Left renal cortex interstitium (tissue), 4 donors: ENCODE measurements around the gene ARID1B. TPM values are rescaled to one million over a fixed set of nuclear protein-coding genes. Genes with fewer than 3 reads are reported as not detected.

Source experiments
- DNase-seq, 4 donors: peaks; one replicate each; pipeline ENCODE4 v3.0.0-alpha.2; 2013; ENCODE audit warnings: low read depth in 4 of 4, low spot score in 2 of 4, missing footprints in 1 of 4
- polyA plus RNA-seq, 4 donors: library from polyadenylated mRNA; unstranded; fragments of 120-200 nt; gene quantifications; one replicate each; pipeline ENCODE4 v1.2.1, GENCODE V29; 2013; ENCODE audit not compliant: insufficient read length in 4 of 4

The ARID1B gene
- polyA plus RNA-seq, 4 donors = 68.2 to 91.4 (median 76.9) TPM

DNA sequence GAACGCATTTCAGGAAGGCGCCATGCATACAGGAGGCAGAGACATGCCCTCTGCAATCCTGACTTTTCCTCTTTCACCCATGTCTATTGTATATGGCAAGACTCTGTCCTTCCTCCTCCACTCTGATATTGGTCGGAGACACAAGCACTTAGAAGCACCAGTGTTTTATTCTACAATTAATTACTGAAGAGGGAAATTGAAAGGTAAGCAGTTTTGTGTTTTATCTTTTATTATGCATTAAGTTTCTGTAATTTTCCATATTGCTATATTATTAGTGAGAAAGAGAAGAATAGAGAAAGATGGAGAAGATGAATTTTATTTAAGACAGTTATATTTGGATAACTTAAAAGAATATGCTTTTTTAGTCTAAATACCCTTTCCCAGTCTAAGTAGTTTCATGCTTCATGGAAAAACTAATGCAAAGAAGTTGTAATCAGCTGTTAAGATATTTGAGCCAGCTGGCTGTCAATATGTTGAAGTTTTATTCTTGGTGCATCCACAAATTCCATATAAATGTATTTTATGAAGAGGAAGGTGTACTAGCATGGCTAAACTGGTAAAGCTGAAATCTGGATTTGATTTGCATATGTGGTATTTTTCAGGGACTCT is 13.6 kb downstream of the ARID1B start:
- no peak for DNase-seq

DNA sequence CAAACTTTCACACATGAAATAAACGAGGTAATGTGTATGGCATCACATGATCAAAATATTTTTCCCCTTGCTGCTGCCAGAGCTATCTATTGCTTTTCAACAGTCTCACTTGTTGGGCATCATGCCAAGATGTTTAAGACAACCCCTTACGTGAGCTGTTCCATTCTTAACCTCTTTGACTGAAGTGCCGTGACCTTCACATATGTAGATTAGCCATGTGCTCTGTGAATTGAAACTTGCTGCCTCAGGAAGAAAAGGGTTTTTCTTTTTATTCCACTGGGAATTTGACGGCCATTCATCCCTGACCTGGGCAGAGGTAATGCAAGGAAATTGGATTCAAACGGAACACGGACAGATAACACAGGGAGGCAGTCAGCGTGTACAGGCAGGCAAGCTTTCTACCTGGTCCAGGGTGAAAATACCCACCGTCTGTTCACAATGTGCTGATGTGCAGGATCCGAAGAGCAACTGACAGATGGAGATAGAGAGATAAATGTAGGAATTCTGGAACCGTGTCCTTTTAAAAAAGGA is 14.2 kb downstream of the ARID1B start:
- DNase-seq = no peak

DNA sequence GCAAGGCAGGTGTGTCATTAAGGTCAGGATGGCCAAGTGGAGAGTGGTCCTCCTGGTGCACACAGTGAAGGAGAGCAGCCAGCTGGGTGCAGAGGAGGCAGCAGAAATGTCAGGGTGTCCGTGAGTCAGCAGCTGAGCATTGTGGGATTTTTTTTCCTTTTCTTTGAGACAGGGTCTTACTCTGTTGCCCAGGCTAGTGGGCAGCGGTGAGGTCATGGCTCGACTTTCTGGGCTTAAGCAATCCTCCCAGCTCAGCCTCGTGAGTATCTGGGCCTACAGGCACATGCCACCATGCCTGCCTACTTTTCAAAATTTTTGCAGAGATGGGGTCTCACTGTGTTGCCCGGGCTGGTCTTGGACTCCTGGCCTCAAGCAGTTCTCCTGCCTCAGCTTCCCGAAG is 16.0 kb downstream of the ARID1B start:
- DNase-seq = no peak

DNA sequence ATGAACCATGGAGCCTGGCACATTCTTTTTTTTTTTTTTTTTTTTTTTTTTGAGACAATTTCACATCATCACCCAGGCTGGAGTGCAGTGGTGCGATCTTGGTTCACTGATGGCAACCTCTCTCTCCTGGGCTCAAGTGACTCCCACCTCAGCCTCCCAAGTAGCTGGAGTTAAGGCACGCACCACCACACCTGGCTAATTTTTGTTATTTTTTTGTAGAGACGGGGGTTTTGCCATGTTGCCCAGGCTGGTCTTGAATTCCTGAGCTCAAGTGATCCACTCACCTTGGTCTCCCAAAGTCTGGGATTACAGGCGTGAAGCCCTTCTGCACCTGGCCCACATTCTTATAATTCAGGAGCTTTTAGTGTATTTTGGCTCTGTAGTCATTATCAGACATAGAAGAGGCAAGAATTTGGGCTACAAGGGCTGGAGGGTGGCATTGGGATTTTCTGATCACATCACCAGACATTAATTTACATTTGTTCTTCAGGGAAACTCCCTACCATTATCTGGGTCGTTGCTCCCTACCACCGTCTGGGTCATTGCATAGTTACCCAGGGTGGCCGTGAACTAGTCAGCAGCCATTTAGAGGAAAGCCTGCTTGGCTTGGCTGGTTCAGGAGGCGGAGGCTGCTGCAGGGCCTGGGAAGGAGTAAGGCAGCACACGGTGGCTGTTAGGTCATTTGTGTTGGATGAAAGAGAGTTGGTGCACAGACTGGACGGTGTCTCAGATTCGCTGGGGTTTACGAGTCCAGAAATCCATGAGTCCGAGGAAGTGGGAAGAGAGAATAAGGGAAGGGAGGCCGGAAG is 17.6 kb downstream of the ARID1B start:
- no peak for DNase-seq

DNA sequence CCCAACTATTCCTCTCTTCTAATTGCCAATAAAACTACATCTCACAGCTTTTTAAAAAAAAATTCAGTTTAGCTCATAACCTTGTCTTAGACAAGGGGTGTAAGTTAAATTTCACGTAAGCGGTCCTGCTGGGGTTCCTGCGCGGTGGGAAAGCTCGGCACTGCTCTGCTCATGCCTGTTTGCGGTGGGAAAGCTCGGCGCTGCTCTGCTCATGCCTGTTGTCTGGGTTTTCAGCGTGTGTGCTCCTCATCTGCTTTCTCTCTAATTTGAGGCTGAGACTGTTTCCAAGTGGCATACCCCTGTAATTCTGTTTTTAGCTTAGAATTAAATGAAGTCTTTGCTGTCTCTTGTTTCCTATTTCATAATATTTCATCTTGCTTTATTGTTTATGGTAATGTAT is 18.6 kb downstream of the ARID1B start:
- no peak for DNase-seq

DNA sequence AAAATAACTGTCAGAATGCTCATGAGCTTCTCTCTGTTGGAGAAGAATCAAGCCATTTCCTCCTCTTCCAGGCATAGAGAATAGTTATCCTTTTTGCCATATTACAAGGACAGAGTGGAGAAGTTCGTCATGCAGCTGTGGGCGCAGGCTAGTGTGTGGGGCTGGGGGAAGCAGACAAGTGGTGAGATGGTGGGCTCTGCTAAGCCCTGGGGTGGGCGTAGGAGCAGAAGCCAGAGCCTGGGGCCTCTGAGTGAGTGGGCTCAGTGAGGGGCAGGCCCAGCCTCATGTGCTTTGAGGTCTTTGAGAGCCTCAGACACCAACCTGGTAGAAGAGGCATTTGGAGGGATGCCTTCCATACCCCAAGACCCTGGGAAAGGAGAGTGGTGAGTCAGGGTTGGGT is 19.4 kb downstream of the ARID1B start:
- no peak for DNase-seq

DNA sequence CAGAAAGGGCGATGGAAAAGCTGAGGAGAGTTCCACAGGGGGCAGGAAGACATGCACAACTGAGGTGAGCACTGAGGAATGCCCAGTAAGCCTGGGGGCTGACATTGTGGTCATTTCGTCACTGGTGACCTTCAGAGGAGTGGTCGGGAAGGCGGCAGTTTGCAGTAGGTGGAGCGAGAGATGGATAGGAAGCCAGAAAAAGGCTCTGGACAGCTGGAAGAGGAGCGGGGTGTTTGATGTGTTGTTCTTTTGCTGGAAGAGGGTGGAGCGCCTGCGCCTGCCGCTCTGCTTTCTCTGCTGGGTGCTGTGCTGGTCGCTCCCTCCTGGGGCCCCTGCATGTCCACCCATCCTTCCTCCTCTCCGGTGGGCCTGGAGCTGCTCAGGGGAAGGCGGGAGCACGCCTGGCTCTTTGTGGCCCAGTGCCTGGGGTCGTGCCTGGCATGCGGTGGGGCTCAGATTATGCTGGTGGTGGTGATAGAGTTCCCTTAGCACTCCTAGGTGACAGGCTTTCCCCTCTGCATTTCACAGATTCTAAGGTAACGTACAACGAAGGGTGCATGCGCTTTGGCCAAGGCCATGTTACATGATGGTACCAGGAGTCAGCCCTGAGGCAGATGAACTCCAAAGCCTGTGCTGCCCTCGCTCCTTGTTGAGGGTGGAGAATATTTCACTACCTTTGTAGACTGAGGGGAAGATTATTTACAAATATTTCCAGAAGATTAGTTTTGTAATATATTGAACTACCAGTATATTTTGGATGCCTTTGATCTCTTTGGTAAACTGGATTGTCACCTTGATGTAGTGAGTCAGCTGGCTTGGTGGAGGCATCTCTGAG is 20.9 kb downstream of the ARID1B start:
- DNase-seq = no peak

DNA sequence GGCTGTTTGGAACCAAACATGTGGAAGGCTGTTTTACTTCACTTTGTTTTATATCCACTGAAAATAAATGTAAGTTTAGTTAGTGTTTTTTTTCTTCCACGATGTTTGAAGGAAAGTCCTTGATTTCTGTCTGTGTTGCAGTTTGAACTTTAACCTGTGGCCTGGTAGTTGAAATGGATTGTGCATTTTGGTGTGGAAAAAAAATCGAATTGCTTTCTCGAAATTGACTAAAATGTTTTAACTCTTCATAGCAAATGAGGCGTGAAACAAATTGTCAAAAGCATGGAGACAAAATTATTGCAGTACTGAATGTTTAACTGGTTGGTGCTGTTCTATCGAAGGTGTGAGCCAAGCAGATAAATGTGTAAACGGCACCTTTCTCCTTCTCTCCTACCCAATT is 24.5 kb downstream of the ARID1B start:
- no peak for DNase-seq

DNA sequence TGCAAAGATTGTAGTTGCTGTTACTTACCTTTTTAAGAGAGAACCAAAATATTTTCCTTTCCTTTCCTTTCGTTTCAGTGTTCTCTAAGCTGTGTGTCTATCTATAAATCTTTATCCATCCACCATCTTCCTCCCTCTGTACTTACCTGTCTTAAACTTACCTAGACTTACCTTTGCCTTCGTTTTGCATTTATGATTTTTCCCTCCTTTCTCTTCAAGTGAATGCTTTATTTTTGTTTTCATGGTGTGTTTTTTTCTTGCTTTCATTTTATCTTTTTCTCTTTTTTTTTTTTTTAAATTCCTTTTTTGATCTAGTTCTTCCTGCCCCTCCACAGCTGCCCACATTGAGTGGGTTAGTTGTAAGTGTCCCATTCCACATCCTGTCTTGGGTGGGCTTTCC is 26.2 kb downstream of the ARID1B start:
- no peak for DNase-seq

DNA sequence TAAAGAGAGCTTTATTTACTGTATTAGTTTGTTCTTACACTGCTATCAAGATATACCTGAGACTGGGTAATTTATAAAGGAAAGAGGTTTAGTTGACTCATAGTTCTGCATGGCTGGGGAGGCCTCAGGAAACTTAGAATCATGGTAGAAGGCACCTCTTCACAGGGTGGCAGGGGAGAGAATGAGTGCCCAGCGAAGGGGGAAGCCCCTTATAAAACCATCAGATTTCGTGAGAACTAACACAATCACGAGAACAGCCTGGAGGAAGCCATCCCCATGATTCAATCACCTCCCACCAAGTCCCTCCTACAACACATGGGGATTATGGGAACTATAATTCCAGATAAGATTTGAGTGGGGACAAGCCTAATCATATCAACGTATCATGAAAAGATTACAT is 27.2 kb downstream of the ARID1B start:
- DNase-seq = no peak

DNA sequence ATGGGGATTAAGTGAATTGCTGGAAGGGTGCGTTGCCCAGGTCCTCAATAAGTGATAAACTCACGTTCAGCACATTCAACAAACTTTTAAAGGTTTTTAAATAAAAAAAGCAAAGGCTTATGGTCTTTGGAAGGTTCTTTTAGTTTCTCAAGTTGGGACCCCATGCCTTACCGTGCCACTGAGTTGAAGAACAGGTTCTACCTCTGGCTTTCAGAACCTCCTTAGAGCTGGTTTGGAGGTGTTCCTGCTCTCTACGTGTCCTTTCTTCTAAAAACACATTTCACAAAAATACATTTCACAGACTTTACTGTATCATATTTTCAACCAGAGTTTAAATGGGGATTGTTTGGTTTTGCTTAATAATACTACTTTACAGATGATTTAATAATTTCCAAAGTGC is 29.0 kb downstream of the ARID1B start:
- DNase-seq = no peak

DNA sequence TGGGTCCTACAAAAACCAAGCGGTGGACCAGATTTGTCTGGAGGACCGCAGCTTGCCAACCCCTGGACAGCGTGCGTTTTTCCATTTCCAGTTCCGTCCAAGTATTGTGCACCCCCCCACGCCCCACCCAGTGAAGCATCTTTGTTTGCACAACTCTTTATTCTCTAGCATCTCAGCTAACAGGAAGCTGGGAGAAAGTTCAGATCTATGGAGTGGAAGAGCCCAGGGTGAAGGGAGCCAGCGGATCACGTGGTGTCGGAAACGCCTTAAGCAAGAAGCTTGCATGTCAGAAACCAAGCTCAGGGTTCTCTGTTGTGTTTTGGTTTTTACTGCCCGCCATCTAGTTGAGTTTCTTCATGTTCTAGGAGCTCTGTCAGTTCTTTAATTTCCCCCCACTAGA is 29.9 kb downstream of the ARID1B start:
- no peak for DNase-seq

DNA sequence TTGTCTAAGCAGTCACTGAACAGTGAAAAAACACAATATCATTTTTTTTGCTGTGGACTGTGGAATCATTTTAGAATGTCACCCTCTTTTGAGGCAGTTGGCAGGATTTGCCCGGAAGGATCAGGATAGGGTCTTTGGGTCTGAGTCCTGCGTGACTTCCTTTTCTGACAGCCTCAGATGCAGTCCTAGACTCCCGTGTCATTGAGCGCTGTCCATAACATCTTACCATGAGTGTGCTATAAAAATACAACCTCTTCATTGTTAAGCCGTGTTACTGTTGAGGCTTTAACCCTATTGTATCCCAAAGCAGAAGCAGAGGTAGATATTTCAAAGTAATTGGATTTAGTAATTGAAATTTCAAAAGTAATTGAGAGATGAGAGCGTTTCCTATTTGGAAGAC is 30.6 kb downstream of the ARID1B start:
- DNase-seq = no peak

DNA sequence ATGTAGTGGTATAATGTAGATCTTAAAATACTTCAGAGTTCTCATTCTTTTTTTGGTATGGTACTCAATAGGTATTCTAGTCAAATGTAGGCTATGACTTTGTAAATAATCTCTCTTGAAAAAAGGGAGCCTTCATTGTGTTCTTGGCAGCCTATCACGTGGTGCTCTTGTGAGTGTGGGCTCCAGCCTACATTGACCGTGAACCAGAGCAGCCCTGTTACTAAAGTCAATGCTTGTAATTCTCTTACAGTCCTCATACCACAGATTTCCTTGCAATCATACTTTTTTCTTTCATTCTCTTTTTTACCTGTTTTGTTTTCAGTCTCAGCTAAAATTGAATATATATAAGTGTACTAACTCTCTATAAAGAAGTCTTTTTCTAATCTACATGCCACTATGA is 31.1 kb downstream of the ARID1B start:
- no peak for DNase-seq

DNA sequence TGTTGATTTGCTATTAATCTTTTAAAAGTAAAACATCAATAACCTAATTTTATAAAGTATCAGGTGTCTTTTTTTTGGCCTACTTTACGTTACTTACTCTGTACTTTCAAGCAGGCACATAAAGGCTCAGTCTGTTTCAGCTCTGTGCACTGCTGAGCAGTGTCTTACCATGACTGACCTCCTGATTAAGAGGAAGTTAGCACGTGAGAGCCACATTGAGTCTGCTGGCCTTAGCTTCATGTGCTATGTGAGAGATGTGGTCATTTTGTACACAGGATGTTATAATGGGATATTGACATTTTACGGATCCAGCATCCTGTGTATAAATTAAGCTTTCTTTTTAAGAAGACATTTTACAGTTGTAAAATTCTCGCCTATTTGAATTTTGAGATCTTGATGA is 31.9 kb downstream of the ARID1B start:
- DNase-seq = no peak

DNA sequence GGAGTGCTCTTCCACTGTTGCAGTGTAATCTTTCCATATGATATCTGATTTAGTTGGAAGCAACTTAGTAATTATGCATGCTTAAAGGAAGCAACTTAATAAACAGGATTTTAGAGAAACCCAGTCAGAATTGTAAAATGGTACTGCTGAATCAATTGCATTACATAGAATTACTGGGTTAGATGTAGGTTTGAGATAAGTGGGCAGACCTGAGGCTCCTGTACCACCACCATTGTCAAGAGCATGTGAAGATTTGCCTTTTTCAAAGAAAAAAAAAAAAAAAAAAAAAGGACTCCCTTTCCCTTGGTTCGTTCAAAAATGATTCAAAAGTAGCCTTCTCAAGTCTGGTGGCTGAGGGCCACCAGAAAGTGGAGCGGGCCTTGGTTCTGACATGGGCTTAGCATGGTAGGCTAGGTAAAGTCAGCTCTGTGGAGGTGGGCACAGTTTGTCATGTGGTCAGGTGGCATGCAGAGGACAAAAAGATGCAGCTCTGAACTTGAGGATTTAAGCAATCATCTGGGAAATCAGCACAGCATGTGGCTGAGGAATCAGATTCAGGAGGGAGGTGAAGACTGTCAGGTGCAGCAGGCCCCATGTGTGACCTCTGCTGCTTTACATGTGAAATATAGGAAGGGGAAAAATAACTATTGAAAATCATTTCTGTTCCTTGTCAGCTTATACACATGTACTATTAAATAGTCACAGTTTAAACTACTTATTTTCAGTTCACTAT is 32.4 kb downstream of the ARID1B start:
- no peak for DNase-seq

DNA sequence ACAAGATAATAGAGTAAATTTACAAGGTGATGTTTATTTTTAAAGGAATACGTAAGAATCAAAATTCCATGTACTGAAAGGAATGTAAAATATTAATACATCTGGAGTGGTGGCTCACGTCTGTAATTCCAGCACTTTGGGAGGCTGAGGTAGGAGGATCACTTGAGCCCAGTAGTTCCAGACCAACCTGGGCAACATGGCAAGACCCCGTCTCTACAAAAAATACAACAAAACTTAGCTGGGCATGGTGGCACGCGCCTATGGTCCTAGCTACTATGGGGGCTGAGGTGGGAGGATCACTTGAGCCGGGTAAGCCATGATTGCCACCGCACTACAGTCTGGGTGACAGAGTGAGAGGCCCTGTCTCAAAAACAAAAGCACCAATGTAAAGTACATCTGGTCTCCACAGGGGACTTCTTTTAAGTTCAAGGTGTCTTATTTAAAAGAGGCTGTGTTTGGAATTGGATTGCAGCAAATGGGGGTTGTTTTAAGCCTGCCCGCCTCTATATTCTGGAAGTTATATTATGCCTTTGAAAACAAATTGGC is 36.9 kb downstream of the ARID1B start:
- no peak for DNase-seq

DNA sequence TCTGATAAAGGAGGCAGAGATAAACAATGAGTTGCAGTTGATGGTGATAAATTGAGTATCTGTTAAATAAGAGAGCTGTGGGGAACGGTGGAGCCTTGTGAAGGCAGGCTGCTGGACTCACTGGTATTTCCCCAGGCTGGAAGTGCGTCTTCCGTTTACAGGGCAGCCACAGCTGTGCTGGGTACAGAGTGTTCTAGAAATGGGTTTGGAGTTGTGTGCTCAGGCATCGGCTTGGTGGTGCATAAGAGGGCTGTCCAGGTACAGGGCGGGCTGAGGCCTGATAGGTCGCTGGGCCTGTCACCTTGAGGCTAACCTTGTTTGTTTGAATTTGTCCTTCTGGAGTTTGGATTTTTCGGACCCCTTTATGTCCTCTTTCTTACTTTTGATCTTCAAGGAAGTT is 39.3 kb downstream of the ARID1B start:
- no peak for DNase-seq

DNA sequence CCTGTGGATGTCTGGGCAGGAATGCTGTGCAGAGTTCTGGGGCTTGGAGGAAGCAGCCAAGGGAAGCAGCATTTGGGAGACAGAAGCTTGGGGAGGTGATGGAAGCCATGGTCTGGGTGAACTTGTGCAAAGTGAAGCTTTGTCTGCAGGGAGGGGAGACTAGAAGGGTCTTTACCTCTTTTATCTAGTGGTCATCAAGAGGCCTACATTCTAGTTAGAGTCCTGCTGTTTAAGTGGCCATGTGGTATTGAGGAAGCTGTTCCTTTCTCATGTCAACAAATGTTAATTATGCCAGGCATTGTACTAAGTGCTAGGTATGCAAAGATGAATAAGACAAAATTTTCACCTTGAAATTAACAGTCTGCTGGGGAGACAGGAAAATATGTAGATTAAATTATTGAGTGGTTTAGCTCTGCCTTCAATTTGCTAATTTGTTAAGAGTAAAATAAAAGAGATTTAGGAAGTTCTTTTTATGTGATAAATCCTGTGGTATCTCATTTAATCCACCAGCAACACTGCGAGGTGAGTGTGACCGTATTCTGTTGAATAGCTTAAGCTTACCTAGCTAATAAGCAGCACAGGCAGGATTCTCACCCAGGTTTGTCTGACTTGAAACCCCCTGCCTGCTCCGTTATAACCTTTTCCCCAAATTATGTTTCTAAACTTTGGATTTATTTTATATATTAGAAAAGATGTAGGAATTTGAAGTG is 43.1 kb downstream of the ARID1B start:
- no peak for DNase-seq

DNA sequence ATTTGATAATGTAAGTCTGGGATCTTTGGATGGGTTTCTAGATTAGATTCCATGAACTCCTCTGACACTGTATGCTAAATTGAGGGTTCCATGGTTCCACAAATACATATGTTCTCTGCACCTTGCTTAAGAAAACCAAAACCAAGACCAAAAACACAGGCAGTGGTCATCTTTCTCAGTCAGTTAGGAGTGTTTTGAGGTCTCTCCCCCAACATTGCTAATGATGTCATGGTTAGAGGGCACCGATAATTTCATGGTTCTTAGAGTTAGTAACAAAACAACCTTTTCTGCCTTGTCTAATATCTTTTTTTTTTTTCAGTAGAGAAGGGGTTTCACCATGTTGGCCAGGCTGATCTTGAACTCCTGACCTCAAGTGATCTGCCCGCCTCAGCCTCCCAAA is 44.5 kb downstream of the ARID1B start:
- DNase-seq = no peak
